Breast epithelium (tissue), 4 donors: Measurements from ENCODE around the gene NAB2. TPM values are rescaled to one million over a fixed set of nuclear protein-coding genes. Genes with fewer than 3 reads are reported as not detected.
A peak's percentile ranks its signal among the peaks of the same experiment; 100 is the strongest.

Source experiments
- DNase-seq, 2 donors: peaks; one replicate each; pipeline ENCODE4 v3.0.0-alpha.2; 2019; ENCODE audit warnings: low spot score in 2 of 2
- H3K27ac ChIP-seq, 2 donors: fragments of 200-600 bp; sonication (generic) in 1 of 2; one replicate each; pipeline ENCODE4 v1.5.1; 2016 to 2019; ENCODE audit warnings: mild to moderate bottlenecking in 1 of 2
- H3K27me3 ChIP-seq, 2 donors: fragments of 200-600 bp; sonication (generic) in 1 of 2; one replicate each; pipeline versions ENCODE4 v1.5.1 to v1.6.0; 2017 to 2019; ENCODE audit warnings: control low read depth in 1 of 2, mild to moderate bottlenecking in 1 of 2
- H3K36me3 ChIP-seq: fragments of 200-600 bp; one replicate; pipeline ENCODE4 v1.5.1; 2019
- H3K4me1 ChIP-seq, 2 donors: fragments of 200-600 bp; sonication (generic); one replicate each; pipeline ENCODE4 v1.5.1; 2016 to 2019; ENCODE audit warnings: control low read depth in 1 of 2
- H3K4me3 ChIP-seq, 3 donors: fragments of 200-600 bp; sonication (generic); 1 replicate in 2 of 3; 2 replicates in 1 of 3; pipeline ENCODE4 v1.5.1; 2016 to 2019; ENCODE audit warnings: mild to moderate bottlenecking in 3 of 3, moderate library complexity in 2 of 3
- H3K9me3 ChIP-seq, 2 donors: fragments of 200-600 bp; sonication (generic) in 1 of 2; one replicate each; pipeline ENCODE4 v1.5.1; 2016 to 2019; ENCODE audit warnings: control low read depth in 1 of 2
- POLR2A ChIP-seq: fragments of 450-650 bp; IDR thresholded peaks from one replicate; pipeline ENCODE4 v1.6.1; 2016; ENCODE audit warnings: antibody characterized with exemption, mild to moderate bottlenecking, moderate library complexity
- POLR2AphosphoS5 ChIP-seq, 3 donors: sonication (generic); formaldehyde crosslinking; IDR thresholded peaks; one replicate each; pipeline ENCODE4 v1.6.1; 2017; ENCODE audit warnings: antibody characterized with exemption in 3 of 3
- intact Hi-C: fragments of 100-400 bp; cut with DNase I; formaldehyde crosslinking; loops from one replicate; pipeline ENCODE4 v1.15.1; 2023; ENCODE audit warnings: low total_unique reads
- total RNA-seq, 3 donors: library from RNA; depleted of rRNA; stranded (reverse); fragments of >200 nt; gene quantifications; one replicate each; pipeline ENCODE4 v1.1.0, GENCODE V29; 2016
- TF ChIP-seq, protein P1 (sequence below), 3 donors: fragments of 450-650 bp; IDR thresholded peaks; one replicate each; pipeline ENCODE4 v1.5.1; 2016 to 2017; ENCODE audit warnings: antibody characterized with exemption in 3 of 3, mild to moderate bottlenecking in 3 of 3, moderate library complexity in 3 of 3

NAB2 gene
- total RNA-seq, 3 donors from 2014 or later = 9.0 to 33.2 (median 24.6) TPM

DNA sequence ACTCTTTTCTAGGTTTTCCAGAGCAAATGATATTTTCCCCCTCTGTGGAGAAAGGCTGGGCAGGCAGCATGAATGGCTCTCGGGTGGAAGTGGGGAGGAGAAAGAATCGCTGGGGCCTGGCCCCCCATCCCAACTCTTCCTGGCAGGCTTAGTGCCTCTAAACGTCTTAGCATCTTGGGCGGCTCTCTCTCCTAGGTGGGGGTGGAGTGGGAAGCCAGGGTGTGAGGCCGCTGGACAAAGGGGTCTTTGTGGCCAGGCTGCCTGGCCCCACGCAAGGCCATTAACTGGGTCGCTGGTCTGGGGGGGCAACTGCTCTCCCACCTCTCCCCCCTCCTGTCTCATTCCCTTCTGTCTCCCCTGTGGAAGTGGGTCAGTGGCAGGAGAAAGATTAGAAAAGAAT is 53.8 kb downstream of the NAB2 start:
- TF ChIP-seq POLR2AphosphoS5 (IDR thresholded peaks at IDR 0.05) = no peak
- no peak for TF ChIP-seq POLR2A
- TF ChIP-seq, protein P1, sequence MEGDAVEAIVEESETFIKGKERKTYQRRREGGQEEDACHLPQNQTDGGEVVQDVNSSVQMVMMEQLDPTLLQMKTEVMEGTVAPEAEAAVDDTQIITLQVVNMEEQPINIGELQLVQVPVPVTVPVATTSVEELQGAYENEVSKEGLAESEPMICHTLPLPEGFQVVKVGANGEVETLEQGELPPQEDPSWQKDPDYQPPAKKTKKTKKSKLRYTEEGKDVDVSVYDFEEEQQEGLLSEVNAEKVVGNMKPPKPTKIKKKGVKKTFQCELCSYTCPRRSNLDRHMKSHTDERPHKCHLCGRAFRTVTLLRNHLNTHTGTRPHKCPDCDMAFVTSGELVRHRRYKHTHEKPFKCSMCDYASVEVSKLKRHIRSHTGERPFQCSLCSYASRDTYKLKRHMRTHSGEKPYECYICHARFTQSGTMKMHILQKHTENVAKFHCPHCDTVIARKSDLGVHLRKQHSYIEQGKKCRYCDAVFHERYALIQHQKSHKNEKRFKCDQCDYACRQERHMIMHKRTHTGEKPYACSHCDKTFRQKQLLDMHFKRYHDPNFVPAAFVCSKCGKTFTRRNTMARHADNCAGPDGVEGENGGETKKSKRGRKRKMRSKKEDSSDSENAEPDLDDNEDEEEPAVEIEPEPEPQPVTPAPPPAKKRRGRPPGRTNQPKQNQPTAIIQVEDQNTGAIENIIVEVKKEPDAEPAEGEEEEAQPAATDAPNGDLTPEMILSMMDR (IDR thresholded peaks at IDR 0.05) = no peak
- no peak for DNase-seq
- Histone ChIP-seq H3K9me3 (no peaks in the 10 kb centered on the region), H3K4me3 (peak overlapping the region in 1 of 3 donors; percentile 28), H3K27me3 (no peaks in the 10 kb centered on the region), H3K4me1 (no peaks in the 10 kb centered on the region), H3K36me3 (no peaks in the 10 kb centered on the region), H3K27ac (peak overlapping the region; percentile 61 to 89)
- intact Hi-C loops = no loop called here

- peak overlapping the region; percentile 61 to 89 for H3K27ac ChIP-seq
Observed at GRCh38 chr12:57143454-57143853, 54.5 kb downstream of the NAB2 start.

More at GRCh38 chr12:57143454-57143853, 54.5 kb downstream of the NAB2 start:
- TF ChIP-seq POLR2A (no peak), POLR2AphosphoS5 (IDR thresholded peaks at IDR 0.05) (no peak)
- TF ChIP-seq, protein P1 (IDR thresholded peaks at IDR 0.05) = no peak
- intact Hi-C loops = no loop called here
- Histone ChIP-seq H3K27me3 (no peaks in the 10 kb centered on the region), H3K36me3 (no peaks in the 10 kb centered on the region), H3K9me3 (no peaks in the 10 kb centered on the region), H3K4me3 (no peak overlapping the region), H3K4me1 (peaks cover 0 to under 1% of the 10 kb centered on the region in 2 donors)
- no peak for DNase-seq

Other genes starting within 250 kb of the NAB2 start
- gene SDR9C7, start 154.7 kb upstream of the NAB2 start, total RNA-seq = not detected
- 1 to 10 TPM in 1 of 3 donors, under 1 TPM in 2; 0.48 to 1.3 (median 0.59) TPM for gene RDH16, start 131.5 kb upstream of the NAB2 start, total RNA-seq
- 1 to 10 TPM; 4.3 to 6.6 (median 6.1) TPM for gene ZBTB39, start 82.6 kb upstream of the NAB2 start, total RNA-seq
- not detected for gene TAC3, start 72.6 kb upstream of the NAB2 start, total RNA-seq
- gene MYO1A, start 39.0 kb upstream of the NAB2 start, total RNA-seq = 1 to 10 TPM in 1 of 3 donors, under 1 TPM in 2; 0.15 to 2.2 (median 0.98) TPM
- gene NEMP1, start 10.3 kb upstream of the NAB2 start, total RNA-seq = 10 to 100 TPM in 2 of 3 donors, 1 to 10 TPM in 1; 6.9 to 13.3 (median 10.9) TPM
- gene STAT6, start 22.2 kb downstream of the NAB2 start, total RNA-seq = 100 to 1,000 TPM; 139 to 147 (median 146) TPM
- gene LRP1, start 39.4 kb downstream of the NAB2 start, total RNA-seq = 100 to 1,000 TPM; 102 to 894 (median 240) TPM
- gene LRP1-AS, start 58.5 kb downstream of the NAB2 start, total RNA-seq = not detected
- under 1 TPM in 1 of 3 donors, not detected in 2; 0.33 TPM for gene NXPH4, start 127.7 kb downstream of the NAB2 start, total RNA-seq
- 10 to 100 TPM; 37.9 to 63.3 (median 46.7) TPM for gene SHMT2, start 140.6 kb downstream of the NAB2 start, total RNA-seq
- gene STAC3, start 162.1 kb downstream of the NAB2 start, total RNA-seq = 1 to 10 TPM in 2 of 3 donors, under 1 TPM in 1; 0.98 to 3.2 (median 1.6) TPM